ENCODE measurements around the gene SPSB1.

- TF ChIP-seq CTCF (IDR thresholded peaks at IDR 0.05) = no peak
- TF ChIP-seq, protein P1, sequence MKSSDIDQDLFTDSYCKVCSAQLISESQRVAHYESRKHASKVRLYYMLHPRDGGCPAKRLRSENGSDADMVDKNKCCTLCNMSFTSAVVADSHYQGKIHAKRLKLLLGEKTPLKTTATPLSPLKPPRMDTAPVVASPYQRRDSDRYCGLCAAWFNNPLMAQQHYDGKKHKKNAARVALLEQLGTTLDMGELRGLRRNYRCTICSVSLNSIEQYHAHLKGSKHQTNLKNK (CRISPR knock-in tag; IDR thresholded peaks at IDR 0.05) = no peak
- TF ChIP-seq, protein P2, sequence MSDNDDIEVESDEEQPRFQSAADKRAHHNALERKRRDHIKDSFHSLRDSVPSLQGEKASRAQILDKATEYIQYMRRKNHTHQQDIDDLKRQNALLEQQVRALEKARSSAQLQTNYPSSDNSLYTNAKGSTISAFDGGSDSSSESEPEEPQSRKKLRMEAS (CRISPR knock-in tag; IDR thresholded peaks at IDR 0.05) = no peak
- TF ChIP-seq GRHL2 (CRISPR knock-in tag; IDR thresholded peaks at IDR 0.05; ENCODE audit: insufficient replicate concordance, severe bottlenecking) = no peak
- no peak for TF ChIP-seq PRDM15 (CRISPR knock-in tag; IDR thresholded peaks at IDR 0.05)
- TF ChIP-seq TEAD4 (CRISPR knock-in tag; IDR thresholded peaks at IDR 0.05) = no peak
- no peak for TF ChIP-seq SP1 (CRISPR knock-in tag; conservative IDR thresholded peaks at IDR 0.05)
- TF ChIP-seq TP53 (CRISPR knock-in tag; IDR thresholded peaks at IDR 0.05) = no peak
- TF ChIP-seq, protein P3, sequence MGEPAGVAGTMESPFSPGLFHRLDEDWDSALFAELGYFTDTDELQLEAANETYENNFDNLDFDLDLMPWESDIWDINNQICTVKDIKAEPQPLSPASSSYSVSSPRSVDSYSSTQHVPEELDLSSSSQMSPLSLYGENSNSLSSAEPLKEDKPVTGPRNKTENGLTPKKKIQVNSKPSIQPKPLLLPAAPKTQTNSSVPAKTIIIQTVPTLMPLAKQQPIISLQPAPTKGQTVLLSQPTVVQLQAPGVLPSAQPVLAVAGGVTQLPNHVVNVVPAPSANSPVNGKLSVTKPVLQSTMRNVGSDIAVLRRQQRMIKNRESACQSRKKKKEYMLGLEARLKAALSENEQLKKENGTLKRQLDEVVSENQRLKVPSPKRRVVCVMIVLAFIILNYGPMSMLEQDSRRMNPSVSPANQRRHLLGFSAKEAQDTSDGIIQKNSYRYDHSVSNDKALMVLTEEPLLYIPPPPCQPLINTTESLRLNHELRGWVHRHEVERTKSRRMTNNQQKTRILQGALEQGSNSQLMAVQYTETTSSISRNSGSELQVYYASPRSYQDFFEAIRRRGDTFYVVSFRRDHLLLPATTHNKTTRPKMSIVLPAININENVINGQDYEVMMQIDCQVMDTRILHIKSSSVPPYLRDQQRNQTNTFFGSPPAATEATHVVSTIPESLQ (CRISPR knock-in tag; IDR thresholded peaks at IDR 0.05) = no peak
- no peak for TF ChIP-seq ATF1 (CRISPR knock-in tag; IDR thresholded peaks at IDR 0.05)
- no peak for TF ChIP-seq USF2 (CRISPR knock-in tag; IDR thresholded peaks at IDR 0.05)
- TF ChIP-seq ESRRA (CRISPR knock-in tag; IDR thresholded peaks at IDR 0.05; ENCODE audit: borderline replicate concordance) = no peak
- TF ChIP-seq, protein P4, sequence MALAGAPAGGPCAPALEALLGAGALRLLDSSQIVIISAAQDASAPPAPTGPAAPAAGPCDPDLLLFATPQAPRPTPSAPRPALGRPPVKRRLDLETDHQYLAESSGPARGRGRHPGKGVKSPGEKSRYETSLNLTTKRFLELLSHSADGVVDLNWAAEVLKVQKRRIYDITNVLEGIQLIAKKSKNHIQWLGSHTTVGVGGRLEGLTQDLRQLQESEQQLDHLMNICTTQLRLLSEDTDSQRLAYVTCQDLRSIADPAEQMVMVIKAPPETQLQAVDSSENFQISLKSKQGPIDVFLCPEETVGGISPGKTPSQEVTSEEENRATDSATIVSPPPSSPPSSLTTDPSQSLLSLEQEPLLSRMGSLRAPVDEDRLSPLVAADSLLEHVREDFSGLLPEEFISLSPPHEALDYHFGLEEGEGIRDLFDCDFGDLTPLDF (CRISPR knock-in tag; IDR thresholded peaks at IDR 0.05) = no peak
These were observed 104.4 kb downstream of the SPSB1 start for GRCh38 chr1:9397047-9397446.
